CD14-positive monocyte (primary cell): ENCODE results near the gene OBSCN. TPM values are rescaled to one million over a fixed set of nuclear protein-coding genes. Genes with fewer than 3 reads are reported as not detected.

Experiments used
- DNase-seq, 3 donors: peaks; one replicate each; pipeline ENCODE4 v3.0.0-alpha.2; 2011 to 2022
- H2AFZ ChIP-seq: 2 replicates; pipeline ENCODE4 v1.6.0; 2012; ENCODE audit warnings: mild to moderate bottlenecking, low read depth, low read length, inconsistent platforms; ENCODE audit not compliant: insufficient read depth, poor library complexity, severe bottlenecking
- H3K27ac ChIP-seq, 2 donors: 1 replicate in 1 of 2; 2 replicates in 1 of 2; pipeline ENCODE4 v1.5.1; 2012 to 2013; ENCODE audit warnings: low read length in 2 of 2, control low read depth in 1 of 2, inconsistent platforms in 1 of 2, low read depth in 1 of 2, mild to moderate bottlenecking in 1 of 2
- H3K27me3 ChIP-seq, 2 donors: one replicate each; pipeline versions ENCODE4 v1.6.0 to v1.6.1; 2011 to 2013; ENCODE audit warnings: low read length in 2 of 2; ENCODE audit not compliant: control insufficient read depth in 2 of 2, insufficient read depth in 2 of 2
- H3K36me3 ChIP-seq, 2 donors: replicated peaks in 1 of 2; 1 replicate in 1 of 2; 2 replicates in 1 of 2; pipeline versions ENCODE4 v1.5.1 to v1.6.1; 2012 to 2013; ENCODE audit warnings: low read length in 2 of 2, control low read depth in 1 of 2, inconsistent platforms in 1 of 2, mild to moderate bottlenecking in 1 of 2; ENCODE audit not compliant: insufficient read depth in 2 of 2, control insufficient read depth in 1 of 2
- H3K4me1 ChIP-seq, 2 donors: 1 replicate in 1 of 2; 2 replicates in 1 of 2; pipeline versions ENCODE4 v1.5.1 to v1.6.1; 2012 to 2013; ENCODE audit warnings: low read length in 2 of 2, control low read depth in 1 of 2, inconsistent platforms in 1 of 2, mild to moderate bottlenecking in 1 of 2, moderate library complexity in 1 of 2; ENCODE audit not compliant: insufficient read depth in 2 of 2, control insufficient read depth in 1 of 2
- H3K4me2 ChIP-seq: replicated peaks from 2 replicates; pipeline ENCODE3; 2012; ENCODE audit warnings: low read length, moderate library complexity, mild to moderate bottlenecking; ENCODE audit not compliant: poor library complexity, severe bottlenecking; ENCODE audit errors: extremely low read depth
- H3K4me3 ChIP-seq, 3 experiments: fragments of 200-600 bp in 1 of 3; sonication (generic) in 1 of 3; replicated peaks in 1 of 3; 1 replicate in 2 of 3; 2 replicates in 1 of 3; pipeline ENCODE4 v1.5.1; 2011 to 2013; ENCODE audit warnings: low read length in 3 of 3, mild to moderate bottlenecking in 3 of 3, control low read depth in 2 of 3, low read depth in 2 of 3, inconsistent platforms in 1 of 3, moderate library complexity in 1 of 3
- H3K79me2 ChIP-seq: 2 replicates; pipeline ENCODE4 v1.6.0; 2012; ENCODE audit warnings: mild to moderate bottlenecking, control low read depth, inconsistent platforms, low read length, moderate library complexity; ENCODE audit not compliant: insufficient read depth
- H3K9ac ChIP-seq: 2 replicates; pipeline ENCODE4 v1.6.0; 2017; ENCODE audit warnings: low read length, mild to moderate bottlenecking; ENCODE audit not compliant: insufficient read depth, poor library complexity, severe bottlenecking
- H3K9me3 ChIP-seq, 2 donors: replicated peaks in 1 of 2; 1 replicate in 1 of 2; 2 replicates in 1 of 2; pipeline versions ENCODE4 v1.5.1 to v1.6.1; 2012 to 2013; ENCODE audit warnings: low read length in 2 of 2, control low read depth in 1 of 2; ENCODE audit not compliant: control insufficient read depth in 1 of 2, insufficient read depth in 1 of 2
- H4K20me1 ChIP-seq: 2 replicates; pipeline ENCODE4 v1.6.0; 2012; ENCODE audit warnings: mild to moderate bottlenecking, low read length, control low read depth, moderate library complexity; ENCODE audit not compliant: insufficient read depth
- H3K27ac Mint-ChIP-seq, 7 donors: one replicate each; pipeline ENCODE4 v1.8.0; 2020; ENCODE audit warnings: mild to moderate bottlenecking in 7 of 7, mixed read lengths in 7 of 7, moderate library complexity in 6 of 7, inconsistent platforms in 2 of 7
- H3K27me3 Mint-ChIP-seq, 3 donors: one replicate each; pipeline ENCODE4 v1.8.0; 2021 to 2022; ENCODE audit warnings: low read depth in 3 of 3, mild to moderate bottlenecking in 3 of 3, mixed read lengths in 3 of 3, moderate library complexity in 3 of 3, inconsistent platforms in 1 of 3
- H3K36me3 Mint-ChIP-seq, 2 donors: one replicate each; pipeline ENCODE4 v1.8.0; 2020; ENCODE audit warnings: mixed read lengths in 2 of 2, inconsistent platforms in 1 of 2, mild to moderate bottlenecking in 1 of 2
- H3K4me1 Mint-ChIP-seq: one replicate; pipeline ENCODE4 v1.8.0; 2020; ENCODE audit warnings: mild to moderate bottlenecking, mixed read lengths
- H3K4me3 Mint-ChIP-seq, 2 donors: one replicate each; pipeline ENCODE4 v1.8.0; 2020; ENCODE audit warnings: mild to moderate bottlenecking in 2 of 2, mixed read lengths in 2 of 2, moderate library complexity in 1 of 2
- H3K9me3 Mint-ChIP-seq, 7 donors: one replicate each; pipeline ENCODE4 v1.8.0; 2020 to 2022; ENCODE audit warnings: mixed read lengths in 7 of 7, mild to moderate bottlenecking in 6 of 7, moderate library complexity in 6 of 7, inconsistent platforms in 2 of 7
- whole genome bisulfite sequencing: methylation state at CpG from one replicate; pipeline ENCODE4 v1.1.5; 2013; ENCODE audit warnings: missing lambda C conversion rate; ENCODE audit not compliant: insufficient coverage; 5-methylcytosine and 5-hydroxymethylcytosine counted together
- intact Hi-C, 2 donors: fragments of 100-400 bp; cut with micrococcal nuclease; formaldehyde crosslinking; loops; one replicate each; pipeline versions ENCODE4 v1.15.0 to v1.15.1; 2023
- polyA plus RNA-seq, 3 donors: library from polyadenylated mRNA; depleted of rRNA in 1 of 3; unstranded in 2 of 3; stranded (reverse) in 1 of 3; fragments of 300-500 nt in 2 of 3; fragments of >200 nt in 1 of 3; fragmentation: Illumina TruSeq in 2 of 3; gene quantifications; 1 replicate in 2 of 3; 2 replicates in 1 of 3; pipeline ENCODE4 v1.2.3, GENCODE V29; 2012 to 2021
- TF ChIP-seq, protein P1 (sequence below): fragments of 200-600 bp; IDR thresholded peaks from one replicate; pipeline ENCODE4 v1.8.0; 2022; ENCODE audit warnings: antibody characterized with exemption, mild to moderate bottlenecking

OBSCN gene
- polyA plus RNA-seq, 3 donors: 0.57 to 1.5 (median 0.76) TPM

DNA sequence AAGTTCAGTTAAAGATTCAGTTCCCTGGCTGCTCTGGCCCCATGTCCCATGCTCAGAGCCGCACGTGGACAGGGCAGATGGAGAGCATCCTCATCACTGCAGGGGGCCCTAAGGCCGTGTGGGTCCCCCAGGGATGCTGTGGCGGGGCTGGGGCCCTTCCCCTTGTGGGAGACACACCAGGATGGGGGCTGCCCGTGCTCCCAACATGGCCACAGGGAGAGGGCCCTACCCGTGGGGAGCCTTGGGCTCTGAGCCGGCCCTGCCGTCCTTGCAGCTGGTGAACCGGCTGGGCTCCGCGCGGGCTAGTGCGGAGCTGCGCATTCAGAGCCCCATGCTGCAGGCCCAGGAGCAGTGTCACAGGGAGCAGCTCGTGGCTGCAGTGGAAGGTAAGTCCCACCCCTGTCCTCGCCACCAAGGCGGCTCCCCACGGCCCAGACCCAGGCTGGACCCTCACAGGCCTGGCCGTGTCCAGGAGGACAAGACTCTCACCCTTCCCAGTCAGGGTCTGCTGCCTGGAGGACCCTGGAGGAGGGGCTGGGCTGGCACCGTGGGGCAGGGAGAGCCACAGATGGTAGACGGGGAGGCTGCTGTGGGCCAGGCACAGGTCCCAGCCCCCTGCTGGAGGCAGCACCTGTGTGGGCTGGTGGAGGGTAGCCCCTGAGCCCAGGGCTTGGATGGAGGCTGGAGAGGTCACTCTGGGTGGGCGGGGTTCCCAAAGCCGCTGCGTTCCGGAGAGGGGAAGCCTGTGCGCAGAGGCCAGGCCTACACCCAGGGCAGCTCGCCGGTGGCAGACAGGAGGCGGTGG lies 145.0 kb downstream of the OBSCN start:
- intact Hi-C loops: no loop called here
- WGBS: 94% methylated on average over 29 of the region's 29 CpGs

DNA sequence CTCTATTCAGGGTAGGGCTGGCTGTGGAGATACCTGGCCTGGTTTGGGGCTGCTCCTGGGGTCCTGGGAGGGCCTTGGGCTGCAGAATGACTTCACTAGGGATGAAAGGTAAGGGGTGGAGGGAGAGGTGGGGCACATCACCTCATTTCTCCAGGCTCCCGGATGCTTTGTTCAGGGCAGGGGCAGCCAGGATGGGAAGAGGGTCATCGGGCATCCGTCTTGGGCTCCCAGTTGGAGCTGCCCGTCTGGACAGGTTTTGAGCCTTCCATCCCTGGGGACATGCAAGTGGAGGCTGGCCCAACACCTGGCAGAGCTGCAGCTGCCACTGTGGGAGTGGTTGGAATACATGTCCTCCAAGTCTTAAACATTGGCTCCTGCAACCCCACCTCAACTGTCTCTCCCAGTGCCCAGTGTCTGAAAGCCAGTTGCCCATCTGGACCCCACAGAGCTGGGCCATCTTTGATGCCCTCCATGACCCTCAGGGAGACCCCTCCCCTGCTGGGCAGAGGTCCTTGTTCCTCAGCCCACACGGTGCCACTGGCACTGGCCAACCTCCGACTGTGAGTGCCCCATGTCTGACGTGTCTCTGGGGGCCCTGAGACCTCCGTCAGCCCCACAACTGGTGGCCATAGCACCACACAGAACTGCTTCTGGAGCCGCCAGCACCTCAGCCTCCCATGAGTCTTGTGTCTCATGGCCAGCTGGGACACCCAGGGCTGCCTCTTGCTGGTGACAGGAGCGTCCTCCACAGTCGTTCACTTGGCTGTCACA lies 145.9 kb downstream of the OBSCN start:
- H3K4me3 Mint-ChIP-seq: no peak overlapping the region
- DNase-seq: no peak
- H3K36me3 ChIP-seq: no peaks in the 10 kb centered on the region

More for the DNA sequence above, 145.0 kb downstream of the OBSCN start:
- Histone ChIP-seq H3K4me2 (no peak overlapping the region), H3K79me2 (no peaks in the 10 kb centered on the region), H3K4me1 (no peaks in the 10 kb centered on the region), H2AFZ (no peak overlapping the region), H3K4me3 (no peak overlapping the region), H3K36me3 (no peaks in the 10 kb centered on the region), H3K27me3 (no peaks in the 10 kb centered on the region), H4K20me1 (no peaks in the 10 kb centered on the region), H3K27ac (no peak overlapping the region), H3K9ac (no peak overlapping the region), H3K9me3 (no peaks in the 10 kb centered on the region)
- Mint-ChIP-seq H3K4me3 (no peak overlapping the region), H3K4me1 (no peaks in the 10 kb centered on the region), H3K27ac (no peak overlapping the region), H3K9me3 (no peaks in the 10 kb centered on the region), H3K36me3 (no peaks in the 10 kb centered on the region), H3K27me3 (peaks cover 0 to 2% (median 0%) of the 10 kb centered on the region in 3 donors)
- TF ChIP-seq, protein P1, sequence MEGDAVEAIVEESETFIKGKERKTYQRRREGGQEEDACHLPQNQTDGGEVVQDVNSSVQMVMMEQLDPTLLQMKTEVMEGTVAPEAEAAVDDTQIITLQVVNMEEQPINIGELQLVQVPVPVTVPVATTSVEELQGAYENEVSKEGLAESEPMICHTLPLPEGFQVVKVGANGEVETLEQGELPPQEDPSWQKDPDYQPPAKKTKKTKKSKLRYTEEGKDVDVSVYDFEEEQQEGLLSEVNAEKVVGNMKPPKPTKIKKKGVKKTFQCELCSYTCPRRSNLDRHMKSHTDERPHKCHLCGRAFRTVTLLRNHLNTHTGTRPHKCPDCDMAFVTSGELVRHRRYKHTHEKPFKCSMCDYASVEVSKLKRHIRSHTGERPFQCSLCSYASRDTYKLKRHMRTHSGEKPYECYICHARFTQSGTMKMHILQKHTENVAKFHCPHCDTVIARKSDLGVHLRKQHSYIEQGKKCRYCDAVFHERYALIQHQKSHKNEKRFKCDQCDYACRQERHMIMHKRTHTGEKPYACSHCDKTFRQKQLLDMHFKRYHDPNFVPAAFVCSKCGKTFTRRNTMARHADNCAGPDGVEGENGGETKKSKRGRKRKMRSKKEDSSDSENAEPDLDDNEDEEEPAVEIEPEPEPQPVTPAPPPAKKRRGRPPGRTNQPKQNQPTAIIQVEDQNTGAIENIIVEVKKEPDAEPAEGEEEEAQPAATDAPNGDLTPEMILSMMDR: no peak
- DNase-seq: no peak

More for the DNA sequence above, 145.9 kb downstream of the OBSCN start:
- Mint-ChIP-seq H3K27ac (no peak overlapping the region), H3K9me3 (no peaks in the 10 kb centered on the region), H3K36me3 (no peaks in the 10 kb centered on the region), H3K4me1 (no peaks in the 10 kb centered on the region), H3K27me3 (peaks cover 0 to 2% (median 0%) of the 10 kb centered on the region in 3 donors)
- Histone ChIP-seq H3K4me3 (no peak overlapping the region), H4K20me1 (no peaks in the 10 kb centered on the region), H3K27ac (no peak overlapping the region), H3K79me2 (no peaks in the 10 kb centered on the region), H3K4me2 (no peak overlapping the region), H3K9ac (no peak overlapping the region), H2AFZ (no peak overlapping the region), H3K9me3 (no peaks in the 10 kb centered on the region), H3K4me1 (no peaks in the 10 kb centered on the region), H3K27me3 (no peaks in the 10 kb centered on the region)
- TF ChIP-seq, protein P1: no peak
- intact Hi-C loops: no loop called here
- 97% methylated on average over 10 of the region's 11 CpGs for WGBS
